Thyroid gland (tissue), 4 donors: ENCODE data around the gene RESP18. TPM values are rescaled to one million over a fixed set of nuclear protein-coding genes. Genes with fewer than 3 reads are reported as not detected.
A peak's percentile ranks its signal among the peaks of the same experiment; 100 is the strongest.

Experiments used
- DNase-seq, 2 donors: peaks; one replicate each; pipeline ENCODE4 v3.0.0-alpha.2; 2019
- H3K27ac ChIP-seq, 3 donors: fragments of 200-600 bp; sonication (generic); 1 replicate in 2 of 3; 2 replicates in 1 of 3; pipeline ENCODE4 v1.5.1; 2016 to 2019; ENCODE audit warnings: mild to moderate bottlenecking in 1 of 3, moderate library complexity in 1 of 3
- H3K27me3 ChIP-seq: fragments of 200-600 bp; sonication (generic); one replicate; pipeline ENCODE4 v1.5.1; 2019
- H3K36me3 ChIP-seq, 2 donors: fragments of 200-600 bp; sonication (generic); one replicate each; pipeline ENCODE4 v1.5.1; 2016 to 2019
- H3K4me1 ChIP-seq, 2 donors: fragments of 200-600 bp; sonication (generic); one replicate each; pipeline ENCODE4 v1.5.1; 2017 to 2019
- H3K4me3 ChIP-seq, 3 donors: fragments of 200-600 bp; sonication (generic); replicated peaks in 1 of 3; 1 replicate in 2 of 3; 2 replicates in 1 of 3; pipeline ENCODE4 v1.5.1; 2016; ENCODE audit warnings: mild to moderate bottlenecking in 1 of 3
- H3K9me3 ChIP-seq: fragments of 200-600 bp; sonication (generic); one replicate; pipeline ENCODE4 v1.5.1; 2017
- POLR2A ChIP-seq, 2 donors: fragments of 450-650 bp; IDR thresholded peaks; one replicate each; pipeline ENCODE4 v1.6.1; 2017; ENCODE audit warnings: antibody characterized with exemption in 2 of 2, mild to moderate bottlenecking in 2 of 2, moderate library complexity in 1 of 2
- WGBS, 2 donors: methylation state at CpG; one replicate each; pipeline ENCODE4 v1.1.5; 2017; 5-methylcytosine and 5-hydroxymethylcytosine counted together
- intact Hi-C: fragments of 100-400 bp; cut with DNase I; formaldehyde crosslinking; loops from one replicate; pipeline ENCODE4 v1.15.1; 2023
- total RNA-seq, 4 donors: library from RNA; depleted of rRNA; stranded (reverse); fragments of >200 nt; gene quantifications; one replicate each; pipeline ENCODE4 v1.2.3, GENCODE V29; 2016
- TF ChIP-seq, protein P1 (sequence below), 6 experiments: fragments of 200-600 bp in 3 of 6; fragments of 450-650 bp in 3 of 6; sonication (generic) in 3 of 6; IDR thresholded peaks; one replicate each; pipeline ENCODE4 v1.5.1; 2016 to 2019; ENCODE audit warnings: antibody characterized with exemption in 6 of 6, mild to moderate bottlenecking in 2 of 6, inconsistent platforms in 1 of 6, moderate library complexity in 1 of 6

The RESP18 gene
- total RNA-seq, 4 donors from 2014 or later = not detected

DNA sequence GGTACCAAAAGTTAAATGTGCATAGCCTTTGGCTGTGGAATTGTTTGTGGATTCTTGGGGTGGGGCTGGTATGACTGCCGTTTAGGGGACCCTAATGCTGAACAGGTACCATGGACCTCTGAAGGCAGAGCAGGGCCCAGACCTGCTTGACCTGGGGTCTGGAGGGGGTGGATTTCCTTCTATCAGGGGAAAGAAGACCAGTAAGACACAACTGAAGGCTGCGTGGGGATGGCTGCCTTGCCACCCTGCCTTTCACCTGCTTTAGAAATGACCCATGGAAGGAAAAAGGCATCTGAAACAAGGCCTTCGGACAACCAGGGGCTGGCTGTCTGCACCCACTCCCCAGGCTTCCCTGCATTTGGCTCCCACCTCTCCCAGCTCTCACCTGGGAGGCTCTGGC, 17.7 kb upstream of the RESP18 start:
- DNase-seq = no peak
- H3K27me3 ChIP-seq = no peaks in the 10 kb centered on the region
- H3K4me3 ChIP-seq = no peak overlapping the region
- no peaks in the 10 kb centered on the region for H3K9me3 ChIP-seq
- H3K27ac ChIP-seq = no peak overlapping the region
- 69 to 73% methylated on average over 3 of the region's 3 CpGs for WGBS, 2 donors
- intact Hi-C loops = no loop called here
- no peaks in the 10 kb centered on the region for H3K4me1 ChIP-seq
- TF ChIP-seq, protein P1, sequence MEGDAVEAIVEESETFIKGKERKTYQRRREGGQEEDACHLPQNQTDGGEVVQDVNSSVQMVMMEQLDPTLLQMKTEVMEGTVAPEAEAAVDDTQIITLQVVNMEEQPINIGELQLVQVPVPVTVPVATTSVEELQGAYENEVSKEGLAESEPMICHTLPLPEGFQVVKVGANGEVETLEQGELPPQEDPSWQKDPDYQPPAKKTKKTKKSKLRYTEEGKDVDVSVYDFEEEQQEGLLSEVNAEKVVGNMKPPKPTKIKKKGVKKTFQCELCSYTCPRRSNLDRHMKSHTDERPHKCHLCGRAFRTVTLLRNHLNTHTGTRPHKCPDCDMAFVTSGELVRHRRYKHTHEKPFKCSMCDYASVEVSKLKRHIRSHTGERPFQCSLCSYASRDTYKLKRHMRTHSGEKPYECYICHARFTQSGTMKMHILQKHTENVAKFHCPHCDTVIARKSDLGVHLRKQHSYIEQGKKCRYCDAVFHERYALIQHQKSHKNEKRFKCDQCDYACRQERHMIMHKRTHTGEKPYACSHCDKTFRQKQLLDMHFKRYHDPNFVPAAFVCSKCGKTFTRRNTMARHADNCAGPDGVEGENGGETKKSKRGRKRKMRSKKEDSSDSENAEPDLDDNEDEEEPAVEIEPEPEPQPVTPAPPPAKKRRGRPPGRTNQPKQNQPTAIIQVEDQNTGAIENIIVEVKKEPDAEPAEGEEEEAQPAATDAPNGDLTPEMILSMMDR (IDR thresholded peaks at IDR 0.05) = no peak
- no peak for TF ChIP-seq POLR2A (IDR thresholded peaks at IDR 0.05)
- no peaks in the 10 kb centered on the region for H3K36me3 ChIP-seq

DNA sequence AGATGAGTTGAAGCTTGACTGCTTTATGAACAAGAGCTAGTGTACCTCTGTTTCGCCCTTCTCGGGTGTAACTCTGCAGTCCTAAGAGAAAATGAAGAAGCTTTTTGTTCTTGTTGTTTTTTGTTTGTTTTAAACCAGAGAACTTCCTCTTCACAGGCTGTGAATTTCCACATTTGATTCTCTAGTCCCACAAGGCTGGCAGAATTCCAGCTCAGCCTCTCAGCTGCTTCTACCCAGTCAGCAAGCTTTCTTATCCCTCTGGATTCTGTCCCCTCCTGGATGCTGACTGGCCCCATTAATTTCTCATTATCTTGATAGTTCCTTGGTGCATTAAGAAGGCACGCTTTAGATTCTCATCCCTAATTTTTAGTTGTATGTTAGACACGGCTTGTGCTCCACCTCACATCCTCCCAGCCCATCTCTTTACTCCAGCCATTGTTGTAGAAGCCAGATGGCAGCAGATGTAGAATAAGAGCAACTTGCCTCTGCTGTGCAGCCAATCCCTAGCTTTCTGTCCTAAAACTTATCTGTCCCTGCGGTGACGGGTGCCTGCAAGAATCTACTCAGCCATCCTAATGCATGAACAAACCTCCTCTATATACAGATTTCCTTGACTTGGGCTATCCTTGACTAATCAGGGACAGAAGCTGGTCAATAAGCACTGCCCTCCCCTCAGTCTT, 12.3 kb upstream of the RESP18 start:
- Histone ChIP-seq H3K4me3 (no peak overlapping the region), H3K4me1 (no peaks in the 10 kb centered on the region), H3K36me3 (no peaks in the 10 kb centered on the region), H3K27ac (no peak overlapping the region), H3K9me3 (no peaks in the 10 kb centered on the region), H3K27me3 (no peaks in the 10 kb centered on the region)
- intact Hi-C loops = no loop called here
- TF ChIP-seq, protein P1 (IDR thresholded peaks at IDR 0.05) = no peak
- TF ChIP-seq POLR2A (IDR thresholded peaks at IDR 0.05) = no peak
- WGBS, 2 donors = 42 to 51% methylated on average over 6 of the region's 6 CpGs
- peak; percentile 45 to 54 for DNase-seq

DNA sequence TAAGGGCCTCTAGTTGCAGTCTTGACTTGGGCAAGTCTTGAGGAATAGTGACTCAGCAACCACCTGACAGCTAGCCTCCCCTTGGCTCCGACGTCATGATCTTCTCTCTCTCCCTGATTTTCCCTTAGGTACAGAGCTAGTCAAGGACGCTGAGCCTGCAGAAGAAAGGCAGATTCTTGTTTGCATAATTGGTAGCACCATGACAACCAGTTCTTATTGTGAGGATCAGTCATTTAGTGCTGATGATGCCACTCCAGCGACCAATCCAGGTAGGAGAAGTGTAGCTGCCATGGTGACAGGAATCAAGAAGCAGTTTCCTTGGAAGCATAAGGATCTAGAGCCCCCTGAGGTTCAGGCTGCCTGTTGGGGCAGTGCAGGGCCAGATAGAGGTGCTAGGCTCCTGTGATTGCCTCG, 2.8 kb upstream of the RESP18 start:
- Histone ChIP-seq H3K4me3 (no peak overlapping the region), H3K27ac (no peak overlapping the region), H3K9me3 (no peaks in the 10 kb centered on the region), H3K36me3 (no peaks in the 10 kb centered on the region), H3K4me1 (no peaks in the 10 kb centered on the region), H3K27me3 (peaks cover 10% of the 10 kb centered on the region)
- TF ChIP-seq, protein P1 (IDR thresholded peaks at IDR 0.05) = no peak
- no peak for TF ChIP-seq POLR2A (IDR thresholded peaks at IDR 0.05)
- DNase-seq = no peak
- intact Hi-C loops = no loop called here
- WGBS, 2 donors = 37 to 42% methylated on average over 5 of the region's 5 CpGs

DNA sequence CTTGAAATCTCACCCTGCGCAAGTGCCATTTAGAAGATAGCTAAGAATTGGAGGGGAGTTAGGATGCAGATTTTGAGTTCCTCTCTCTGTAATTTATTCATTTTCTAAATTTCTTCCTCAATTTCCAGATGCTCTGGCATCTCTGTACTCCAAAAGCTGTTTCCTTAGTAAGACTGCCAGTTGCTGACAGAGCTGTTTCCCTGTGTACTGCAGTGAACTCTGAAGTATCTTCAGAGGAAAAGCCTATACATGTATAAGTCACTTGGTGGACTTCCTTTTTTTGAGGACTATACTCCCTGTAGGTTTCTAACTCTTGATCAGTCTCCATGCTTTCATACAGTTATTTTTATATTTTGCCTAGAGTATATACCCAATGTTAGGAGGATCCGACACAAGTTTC, 1.5 kb upstream of the RESP18 start:
- Histone ChIP-seq H3K27me3 (peaks cover 10% of the 10 kb centered on the region), H3K4me1 (no peaks in the 10 kb centered on the region)

DNA sequence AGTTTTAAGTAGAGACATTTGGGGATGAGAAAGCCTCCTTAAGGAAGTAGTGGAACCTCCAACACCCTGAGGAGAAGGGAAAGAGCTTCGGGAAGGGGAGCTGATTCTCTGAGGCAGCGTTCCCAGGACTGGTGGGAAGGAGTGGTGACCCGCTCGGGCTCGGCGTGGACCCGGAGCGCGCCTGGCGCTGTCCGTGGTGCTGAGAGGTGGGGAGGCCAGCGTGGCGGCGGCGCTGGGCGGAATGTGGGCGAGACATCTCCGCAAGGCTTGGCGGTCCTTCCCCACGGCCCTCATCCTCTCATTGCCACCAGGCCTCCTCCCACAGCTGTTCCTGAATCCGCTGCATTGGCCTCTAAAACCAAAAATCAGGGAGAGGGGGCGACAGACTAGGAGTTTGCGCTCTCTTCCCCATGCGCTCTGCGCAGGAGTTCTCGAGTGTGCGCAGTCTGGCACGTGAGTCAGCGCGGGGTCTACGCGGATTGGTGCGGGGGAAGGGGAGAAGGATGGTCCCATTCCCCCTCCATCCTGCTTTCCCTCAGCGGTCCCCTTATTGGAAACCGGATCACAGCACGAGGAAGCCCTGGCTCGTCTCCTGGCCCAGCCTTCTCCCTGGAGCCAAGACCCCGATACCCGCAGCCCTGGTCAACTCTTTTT, 857 bp downstream of the RESP18 start:
- intact Hi-C loops = no loop called here
- peak; percentile 14 to 36 for DNase-seq
- H3K27me3 ChIP-seq = peaks cover 10% of the 10 kb centered on the region

More for the DNA sequence above, 1.5 kb upstream of the RESP18 start:
- H3K36me3 ChIP-seq = no peaks in the 10 kb centered on the region
- intact Hi-C loops = no loop called here
- no peak for DNase-seq
- TF ChIP-seq, protein P1 (IDR thresholded peaks at IDR 0.05) = no peak
- no peak overlapping the region for H3K27ac ChIP-seq
- no peak overlapping the region for H3K4me3 ChIP-seq
- H3K9me3 ChIP-seq = no peaks in the 10 kb centered on the region
- WGBS, 2 donors = 68 to 93% methylated on average over 2 of the region's 2 CpGs

More for the DNA sequence above, 857 bp downstream of the RESP18 start:
- H3K9me3 ChIP-seq = no peaks in the 10 kb centered on the region
- H3K4me3 ChIP-seq = no peak overlapping the region
- no peaks in the 10 kb centered on the region for H3K4me1 ChIP-seq
- TF ChIP-seq, protein P1 (IDR thresholded peaks at IDR 0.05) = no peak
- no peak for TF ChIP-seq POLR2A (IDR thresholded peaks at IDR 0.05)
- WGBS, 2 donors = 10 to 11% methylated on average over 33 of the region's 39 CpGs
- H3K27ac ChIP-seq = no peak overlapping the region
- H3K36me3 ChIP-seq = no peaks in the 10 kb centered on the region
